GM20000 (cell line): ENCODE measurements around the gene MYCBPAP.
"Not testable (repeated sequence)": the region's sequence is repeated elsewhere in the genome, so short reads cannot be mapped to it uniquely, and the experiment has no call there.

Experiments used
- DNase-seq: peaks from one replicate; pipeline ENCODE4 v3.0.0; 2012; ENCODE audit warnings: low spot score
- CTCF ChIP-seq: IDR thresholded peaks from 2 replicates; pipeline ENCODE4 v1.5.1; 2012; ENCODE audit warnings: mild to moderate bottlenecking, control low read depth; ENCODE audit errors: extremely low read depth, missing control alignments

MYCBPAP gene

GRCh38 chr17:50472286-50472685, 36.0 kb upstream of the MYCBPAP start:
- no peak for TF ChIP-seq CTCF
- DNase-seq = no peak

GRCh38 chr17:50472761-50473161, 35.5 kb upstream of the MYCBPAP start:
- not testable (repeated sequence) for DNase-seq

GRCh38 chr17:50473901-50474300, 34.3 kb upstream of the MYCBPAP start:
- no peak for DNase-seq
- no peak for TF ChIP-seq CTCF

GRCh38 chr17:50474523-50474922, 33.7 kb upstream of the MYCBPAP start:
- DNase-seq = no peak
- TF ChIP-seq CTCF = no peak

GRCh38 chr17:50475362-50475761, 32.9 kb upstream of the MYCBPAP start:
- DNase-seq = no peak
- no peak for TF ChIP-seq CTCF

- DNase-seq = not testable (repeated sequence)
These were observed 32.3 kb upstream of the MYCBPAP start for GRCh38 chr17:50475775-50476544.

GRCh38 chr17:50476545-50477315, 31.5 kb upstream of the MYCBPAP start:
- no peak for TF ChIP-seq CTCF
- DNase-seq = no peak

GRCh38 chr17:50477976-50478375, 30.3 kb upstream of the MYCBPAP start:
- TF ChIP-seq CTCF = no peak
- DNase-seq = no peak
